PC-9 (cell line): ENCODE measurements around the gene HELZ2. TPM values are rescaled to one million over a fixed set of nuclear protein-coding genes. Genes with fewer than 3 reads are reported as not detected.
A peak's percentile ranks its signal among the peaks of the same experiment; 100 is the strongest.

Experiments used
- BruUV-seq: library from RNA; stranded (reverse); fragments of 400-500 nt; replicated peaks from 2 replicates; lab custom pipeline; 2021; lab: Mats Ljungman, UMichigan
- CTCF ChIA-PET: fragments of 300-600 bp; sonication (Branson Sonifier 250); formaldehyde crosslinking; loops from one replicate; lab custom pipeline; 2022; ENCODE audit warnings: antibody characterized with exemption; lab: Charles Lee
- POLR2A ChIA-PET: fragments of 300-600 bp; sonication (Branson Sonifier 250); formaldehyde crosslinking; loops from one replicate; lab custom pipeline; 2022; ENCODE audit warnings: antibody characterized with exemption; ENCODE audit not compliant: unreplicated experiment; lab: Charles Lee
- DNase-seq, 2 experiments: peaks; one replicate each; pipeline versions ENCODE4 v3.0.0 to v3.0.0-alpha.2; 2015 to 2022; ENCODE audit warnings: mixed read lengths in 1 of 2
- H2AFZ ChIP-seq: fragments of 200-600 bp; sonication (generic); 2 replicates; pipeline ENCODE4 v1.8.1; 2017; ENCODE audit warnings: antibody characterized with exemption
- H3F3A ChIP-seq: fragments of 200-600 bp; sonication (generic); 2 replicates; pipeline ENCODE4 v1.8.1; 2017; ENCODE audit warnings: antibody characterized with exemption, mild to moderate bottlenecking, low read depth; ENCODE audit not compliant: insufficient read depth
- H3K27ac ChIP-seq: fragments of 200-600 bp; sonication (generic); 2 replicates; pipeline ENCODE4 v1.6.1; 2016; ENCODE audit warnings: mixed run types
- H3K27me3 ChIP-seq: fragments of 200-600 bp; sonication (generic); 2 replicates; pipeline ENCODE4 v1.6.1; 2016; ENCODE audit warnings: low read depth, mixed run types; ENCODE audit not compliant: insufficient read depth
- H3K36me3 ChIP-seq: fragments of 200-600 bp; sonication (generic); 2 replicates; pipeline ENCODE4 v1.6.1; 2016; ENCODE audit warnings: low read depth, mixed run types
- H3K4me1 ChIP-seq: fragments of 200-600 bp; sonication (generic); replicated peaks from 2 replicates; pipeline ENCODE4 v1.6.1; 2016; ENCODE audit warnings: mixed run types; ENCODE audit not compliant: insufficient read depth
- H3K4me2 ChIP-seq: fragments of 200-600 bp; sonication (generic); 2 replicates; pipeline ENCODE4 v1.6.1; 2017; ENCODE audit warnings: mixed run types
- H3K4me3 ChIP-seq: fragments of 200-600 bp; sonication (generic); 2 replicates; pipeline ENCODE4 v1.6.1; 2016; ENCODE audit warnings: mixed run types
- H3K79me2 ChIP-seq: fragments of 200-600 bp; sonication (generic); 2 replicates; pipeline ENCODE4 v1.6.1; 2017; ENCODE audit warnings: low read depth, mixed run types
- H3K9me2 ChIP-seq: fragments of 200-600 bp; sonication (generic); 2 replicates; pipeline ENCODE4 v1.8.1; 2017; ENCODE audit warnings: mild to moderate bottlenecking; ENCODE audit not compliant: insufficient read depth
- H3K9me3 ChIP-seq: fragments of 200-600 bp; sonication (generic); 2 replicates; pipeline ENCODE4 v1.8.1; 2016; ENCODE audit warnings: low read depth; ENCODE audit not compliant: insufficient read depth
- H4K20me1 ChIP-seq: fragments of 200-600 bp; sonication (generic); 2 replicates; pipeline ENCODE4 v1.8.1; 2017; ENCODE audit not compliant: insufficient read depth
- CTCF ChIP-seq: fragments of 200-600 bp; sonication (generic); conservative IDR thresholded peaks from 2 replicates; pipeline ENCODE4 v1.6.1; 2017; ENCODE audit warnings: mixed run types, antibody characterized with exemption, mild to moderate bottlenecking, moderate library complexity
- EZH2 ChIP-seq: fragments of 200-600 bp; sonication (generic); IDR thresholded peaks from 2 replicates; pipeline ENCODE4 v1.8.0; 2017; ENCODE audit warnings: antibody characterized with exemption, low read depth
- intact Hi-C: fragments of 100-400 bp; cut with micrococcal nuclease; formaldehyde crosslinking; loops from one replicate; pipeline ENCODE4 v1.10.0; 2022; ENCODE audit not compliant: unreplicated experiment
- total RNA-seq: library from RNA; stranded (reverse); gene quantifications from 2 replicates; pipeline ENCODE4 v1.2.3, GENCODE V29; 2021

The HELZ2 gene
- total RNA-seq, 1 experiment from 2014 or later, result 33.7 TPM

GRCh38 chr20:63534831-63535651 lies 39.0 kb downstream of the HELZ2 start:
- H3F3A ChIP-seq, result peaks cover 31% of the 10 kb centered on the region; the same call in 1 of the 2 replicates
- no peak overlapping the region for H3K4me3 ChIP-seq
- H3K4me2 ChIP-seq, result peak overlapping the region; percentile 59
- CTCF ChIA-PET, result no interaction called here
- H3K9me2 ChIP-seq, result no peaks in the 10 kb centered on the region
- peaks cover 43% of the 10 kb centered on the region for H3K4me1 ChIP-seq
- H2AFZ ChIP-seq, result no peak overlapping the region
- TF ChIP-seq EZH2, result no peak
- TF ChIP-seq CTCF, result no peak
- H3K27me3 ChIP-seq, result no peaks in the 10 kb centered on the region
- no TSS peak for BruUV-seq
- no peaks in the 10 kb centered on the region for H3K36me3 ChIP-seq
- no peaks in the 10 kb centered on the region for H4K20me1 ChIP-seq
- peak overlapping the region; percentile 32; the same call in 1 of the 2 replicates for H3K27ac ChIP-seq
- POLR2A ChIA-PET, result interaction anchor here (0.6 kb wide), 3 partner anchors 12 to 97 kb away, joined by 3 to 11 read pairs (median 3); no protein-coding TSS in a partner anchor
- H3K79me2 ChIP-seq, result peaks cover 6% of the 10 kb centered on the region; the same call in 1 of the 2 replicates
- intact Hi-C loops, result loop anchor here (5.0 kb wide), 1 partner anchor 522 kb away; no protein-coding TSS in a partner anchor
- H3K9me3 ChIP-seq, result no peaks in the 10 kb centered on the region
- peak in 1 of 2 experiments; percentile 33 for DNase-seq

GRCh38 chr20:63534427-63534830 lies 39.6 kb downstream of the HELZ2 start:
- H3K36me3 ChIP-seq, result no peaks in the 10 kb centered on the region
- H3K27ac ChIP-seq, result peak overlapping the region; percentile 32; the same call in 1 of the 2 replicates
- no peak for DNase-seq
- TF ChIP-seq CTCF (no peak), EZH2 (no peak)
- H3K9me2 ChIP-seq, result no peaks in the 10 kb centered on the region
- H3K4me1 ChIP-seq, result peaks cover 37% of the 10 kb centered on the region
- H4K20me1 ChIP-seq, result no peaks in the 10 kb centered on the region
- no peak overlapping the region for H3K4me3 ChIP-seq
- H3K9me3 ChIP-seq, result no peaks in the 10 kb centered on the region
- no peak overlapping the region for H2AFZ ChIP-seq
- ChIA-PET CTCF (no interaction called here), POLR2A (interaction anchor here (0.6 to 0.8 kb wide), 5 partner anchors 9 to 307 kb away, joined by 3 to 23 read pairs (median 4); no protein-coding TSS in a partner anchor)
- BruUV-seq, result no TSS peak
- no peaks in the 10 kb centered on the region for H3K27me3 ChIP-seq
- H3K4me2 ChIP-seq, result peak overlapping the region; percentile 59
- H3K79me2 ChIP-seq, result peaks cover 6% of the 10 kb centered on the region; the same call in 1 of the 2 replicates
- intact Hi-C loops, result no loop called here
- peaks cover 31% of the 10 kb centered on the region; the same call in 1 of the 2 replicates for H3F3A ChIP-seq

GRCh38 chr20:63533871-63534393 lies 40.1 kb downstream of the HELZ2 start:
- H3K4me1 ChIP-seq, result peaks cover 32% of the 10 kb centered on the region
- peaks cover 6% of the 10 kb centered on the region; the same call in 1 of the 2 replicates for H3K79me2 ChIP-seq
- no peaks in the 10 kb centered on the region for H3K27me3 ChIP-seq
- CTCF ChIA-PET, result no interaction called here
- H3K4me2 ChIP-seq, result peak overlapping the region; percentile 59
- TF ChIP-seq CTCF, result no peak
- no peak for TF ChIP-seq EZH2
- no peak overlapping the region for H2AFZ ChIP-seq
- no peaks in the 10 kb centered on the region for H3K9me3 ChIP-seq
- POLR2A ChIA-PET, result interaction anchor here (0.6 to 0.8 kb wide), 5 partner anchors 8 to 307 kb away, joined by 3 to 23 read pairs (median 4); no protein-coding TSS in a partner anchor
- no peaks in the 10 kb centered on the region for H4K20me1 ChIP-seq
- no peaks in the 10 kb centered on the region for H3K9me2 ChIP-seq
- H3K36me3 ChIP-seq, result no peaks in the 10 kb centered on the region
- peaks cover 28% of the 10 kb centered on the region; the same call in 1 of the 2 replicates for H3F3A ChIP-seq
- no TSS peak for BruUV-seq
- peak; percentile 67 to 90 for DNase-seq
- H3K4me3 ChIP-seq, result no peak overlapping the region
- peak overlapping the region; percentile 32; the same call in 1 of the 2 replicates for H3K27ac ChIP-seq
- intact Hi-C loops, result no loop called here
